ENCODE results near the gene CDK5RAP3. TPM values are rescaled to one million over a fixed set of nuclear protein-coding genes. Genes with fewer than 3 reads are reported as not detected.
"Not testable (repeated sequence)": the region's sequence is repeated elsewhere in the genome, so short reads cannot be mapped to it uniquely, and the experiment has no call there.

The CDK5RAP3 gene
- total RNA-seq, 1 donor, result 50.3 TPM

- no peaks in the 10 kb centered on the region for H3K79me2 ChIP-seq (ENCODE audit: insufficient read depth, low read length)
- no peak overlapping the region for H2AFZ ChIP-seq (ENCODE audit: low read length)
- no peaks in the 10 kb centered on the region for H4K20me1 ChIP-seq (ENCODE audit: insufficient read depth, low read length)
- H3K9me3 ChIP-seq (ENCODE audit: low read depth, low read length), result no peaks in the 10 kb centered on the region
- no peak overlapping the region for H3K4me3 ChIP-seq (ENCODE audit: insufficient read depth, low read length)
- H3K4me2 ChIP-seq (ENCODE audit: insufficient read depth, low read length), result no peak overlapping the region
- H3K27ac ChIP-seq (ENCODE audit: low read depth, low read length), result no peak overlapping the region
- H3K36me3 ChIP-seq (ENCODE audit: insufficient read depth, low read length), result peaks cover 39% of the 10 kb centered on the region
- no peak for TF ChIP-seq CTCF (IDR thresholded peaks at IDR 0.05; ENCODE audit: extremely low read depth, low read depth, low read length)
- H3K27me3 ChIP-seq (ENCODE audit: insufficient read depth, low read length), result no peaks in the 10 kb centered on the region
- peaks cover 3% of the 10 kb centered on the region for H3K4me1 ChIP-seq (ENCODE audit: insufficient read depth, low read length)
- peak; percentile 65 for DNase-seq (ENCODE audit: insufficient read length, low spot score, missing footprints)
These were observed 11.9 kb downstream of the CDK5RAP3 start for GRCh38 chr17:47982645-47983390.

GRCh38 chr17:47983492-47984223 is 12.7 kb downstream of the CDK5RAP3 start:
- no peak overlapping the region for H3K4me3 ChIP-seq (ENCODE audit: insufficient read depth, low read length)
- H3K4me2 ChIP-seq (ENCODE audit: insufficient read depth, low read length), result no peak overlapping the region
- peak; percentile 80 for DNase-seq (ENCODE audit: insufficient read length, low spot score, missing footprints)
- TF ChIP-seq CTCF (IDR thresholded peaks at IDR 0.05; ENCODE audit: extremely low read depth, low read depth, low read length), result no peak
- no peaks in the 10 kb centered on the region for H4K20me1 ChIP-seq (ENCODE audit: insufficient read depth, low read length)
- no peaks in the 10 kb centered on the region for H3K27me3 ChIP-seq (ENCODE audit: insufficient read depth, low read length)
- H3K79me2 ChIP-seq (ENCODE audit: insufficient read depth, low read length), result no peaks in the 10 kb centered on the region
- peaks cover 3% of the 10 kb centered on the region for H3K4me1 ChIP-seq (ENCODE audit: insufficient read depth, low read length)
- H3K27ac ChIP-seq (ENCODE audit: low read depth, low read length), result no peak overlapping the region
- peaks cover 36% of the 10 kb centered on the region for H3K36me3 ChIP-seq (ENCODE audit: insufficient read depth, low read length)
- no peaks in the 10 kb centered on the region for H3K9me3 ChIP-seq (ENCODE audit: low read depth, low read length)
- no peak overlapping the region for H2AFZ ChIP-seq (ENCODE audit: low read length)

DNA sequence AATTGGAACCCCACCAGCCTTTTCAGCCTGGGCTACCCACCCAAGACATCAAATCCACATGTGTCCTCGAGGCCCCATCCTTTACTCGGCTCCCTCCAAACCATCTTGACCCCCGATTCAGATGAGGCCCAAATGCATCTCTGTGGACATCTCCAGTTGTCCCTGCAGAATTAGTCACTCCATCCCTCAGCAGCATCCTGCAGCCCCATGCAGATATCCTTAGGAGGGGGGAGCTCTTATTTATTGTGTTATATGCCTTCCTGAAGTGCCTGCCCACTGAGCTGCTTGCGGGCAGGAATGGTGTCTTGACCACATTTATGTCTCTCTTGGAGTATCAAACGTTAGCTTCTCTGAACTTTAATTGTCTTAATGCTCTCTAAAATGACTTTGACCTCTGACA is 15.6 kb downstream of the CDK5RAP3 start:
- H2AFZ ChIP-seq (ENCODE audit: low read length), result no peak overlapping the region
- H3K4me3 ChIP-seq (ENCODE audit: insufficient read depth, low read length), result no peak overlapping the region
- H3K4me1 ChIP-seq (ENCODE audit: insufficient read depth, low read length), result peaks cover 3% of the 10 kb centered on the region
- peaks cover 10% of the 10 kb centered on the region for H3K36me3 ChIP-seq (ENCODE audit: insufficient read depth, low read length)
- no peak overlapping the region for H3K27ac ChIP-seq (ENCODE audit: low read depth, low read length)
- H3K9me3 ChIP-seq (ENCODE audit: low read depth, low read length), result no peaks in the 10 kb centered on the region
- H3K4me2 ChIP-seq (ENCODE audit: insufficient read depth, low read length), result no peak overlapping the region
- DNase-seq (ENCODE audit: insufficient read length, low spot score, missing footprints), result peak; percentile 68
- H4K20me1 ChIP-seq (ENCODE audit: insufficient read depth, low read length), result no peaks in the 10 kb centered on the region
- TF ChIP-seq CTCF (IDR thresholded peaks at IDR 0.05; ENCODE audit: extremely low read depth, low read depth, low read length), result no peak
- H3K79me2 ChIP-seq (ENCODE audit: insufficient read depth, low read length), result no peaks in the 10 kb centered on the region
- H3K27me3 ChIP-seq (ENCODE audit: insufficient read depth, low read length), result no peaks in the 10 kb centered on the region

- Histone ChIP-seq H3K4me2 (ENCODE audit: insufficient read depth, low read length) (no peak overlapping the region), H3K27ac (ENCODE audit: low read depth, low read length) (no peak overlapping the region), H3K9me3 (ENCODE audit: low read depth, low read length) (no peaks in the 10 kb centered on the region), H3K36me3 (ENCODE audit: insufficient read depth, low read length) (peaks cover 4% of the 10 kb centered on the region), H2AFZ (ENCODE audit: low read length) (peak overlapping the region; percentile 73), H3K4me3 (ENCODE audit: insufficient read depth, low read length) (no peak overlapping the region), H3K79me2 (ENCODE audit: insufficient read depth, low read length) (no peaks in the 10 kb centered on the region), H3K27me3 (ENCODE audit: insufficient read depth, low read length) (no peaks in the 10 kb centered on the region), H3K4me1 (ENCODE audit: insufficient read depth, low read length) (peaks cover 3% of the 10 kb centered on the region), H4K20me1 (ENCODE audit: insufficient read depth, low read length) (no peaks in the 10 kb centered on the region)
- peak; percentile 87 for DNase-seq (ENCODE audit: insufficient read length, low spot score, missing footprints)
- no peak for TF ChIP-seq CTCF (IDR thresholded peaks at IDR 0.05; ENCODE audit: extremely low read depth, low read depth, low read length)
These were observed 16.4 kb downstream of the CDK5RAP3 start for GRCh38 chr17:47987240-47987835.

DNA sequence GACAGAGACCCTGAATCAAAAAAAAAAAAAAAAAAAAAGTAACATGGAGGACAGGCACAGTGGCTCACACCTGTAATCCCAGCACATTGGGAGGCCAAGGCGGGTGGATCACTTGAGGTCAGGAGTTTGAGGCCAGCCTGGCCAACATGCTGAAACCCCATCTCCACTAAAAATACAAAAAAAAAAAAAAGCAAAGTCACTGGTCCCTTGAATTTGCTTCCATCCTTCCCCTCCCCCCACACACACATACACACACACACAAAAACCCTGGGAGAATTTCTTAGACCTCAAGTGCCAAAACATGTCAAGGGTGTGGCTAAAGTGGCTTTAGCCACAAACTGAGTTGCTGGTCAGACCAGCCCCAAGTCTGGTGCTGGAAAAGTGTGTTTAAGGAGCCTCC is 17.5 kb downstream of the CDK5RAP3 start:
- not testable (repeated sequence) for H3K9me3 ChIP-seq (ENCODE audit: low read depth, low read length); H3K79me2 ChIP-seq (ENCODE audit: insufficient read depth, low read length); H3K36me3 ChIP-seq (ENCODE audit: insufficient read depth, low read length); H3K27me3 ChIP-seq (ENCODE audit: insufficient read depth, low read length); H3K4me1 ChIP-seq (ENCODE audit: insufficient read depth, low read length); H3K4me2 ChIP-seq (ENCODE audit: insufficient read depth, low read length); H3K27ac ChIP-seq (ENCODE audit: low read depth, low read length); H3K4me3 ChIP-seq (ENCODE audit: insufficient read depth, low read length); H4K20me1 ChIP-seq (ENCODE audit: insufficient read depth, low read length); H2AFZ ChIP-seq (ENCODE audit: low read length)
- peak; percentile 30 for DNase-seq (ENCODE audit: insufficient read length, low spot score, missing footprints)
